ENCODE data around the gene DEPDC5.

The DEPDC5 gene

DNA sequence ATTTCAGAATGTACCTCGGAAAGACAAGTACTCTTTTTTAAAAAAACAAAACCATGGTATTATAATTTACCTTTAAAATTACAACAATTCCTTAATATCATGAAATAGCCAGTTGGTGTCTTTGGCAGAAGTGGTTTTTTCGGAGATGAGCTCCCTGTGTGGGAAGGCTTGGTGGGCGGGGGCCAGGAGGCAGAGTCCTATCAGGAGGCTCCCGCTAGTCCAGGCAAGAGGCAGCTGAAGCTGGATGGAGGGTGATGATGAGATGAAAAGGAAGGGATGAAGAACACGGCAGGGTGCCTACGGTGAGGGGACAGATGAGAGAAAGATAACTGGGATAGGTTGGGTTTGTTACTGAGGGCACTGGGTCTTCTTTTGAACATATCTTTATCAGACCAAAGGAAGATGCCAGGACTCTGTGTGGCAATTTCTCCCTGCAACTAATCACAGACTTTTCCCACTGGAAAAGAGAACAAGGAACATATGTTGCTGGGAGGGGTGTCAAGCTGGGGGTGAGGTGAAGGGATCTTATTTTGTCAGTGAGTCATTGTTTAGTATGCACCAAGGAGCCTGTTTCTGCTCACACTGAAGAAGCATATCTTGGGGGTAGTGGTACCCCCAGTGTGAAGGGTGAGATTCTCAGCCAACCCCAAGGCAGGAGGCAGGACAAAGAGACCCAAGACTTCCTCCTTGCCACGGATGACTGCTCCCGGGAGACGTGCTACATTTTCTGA, 99.0 kb downstream of the DEPDC5 start:
- no peak for DNase-seq (ENCODE audit: low read depth)

DNA sequence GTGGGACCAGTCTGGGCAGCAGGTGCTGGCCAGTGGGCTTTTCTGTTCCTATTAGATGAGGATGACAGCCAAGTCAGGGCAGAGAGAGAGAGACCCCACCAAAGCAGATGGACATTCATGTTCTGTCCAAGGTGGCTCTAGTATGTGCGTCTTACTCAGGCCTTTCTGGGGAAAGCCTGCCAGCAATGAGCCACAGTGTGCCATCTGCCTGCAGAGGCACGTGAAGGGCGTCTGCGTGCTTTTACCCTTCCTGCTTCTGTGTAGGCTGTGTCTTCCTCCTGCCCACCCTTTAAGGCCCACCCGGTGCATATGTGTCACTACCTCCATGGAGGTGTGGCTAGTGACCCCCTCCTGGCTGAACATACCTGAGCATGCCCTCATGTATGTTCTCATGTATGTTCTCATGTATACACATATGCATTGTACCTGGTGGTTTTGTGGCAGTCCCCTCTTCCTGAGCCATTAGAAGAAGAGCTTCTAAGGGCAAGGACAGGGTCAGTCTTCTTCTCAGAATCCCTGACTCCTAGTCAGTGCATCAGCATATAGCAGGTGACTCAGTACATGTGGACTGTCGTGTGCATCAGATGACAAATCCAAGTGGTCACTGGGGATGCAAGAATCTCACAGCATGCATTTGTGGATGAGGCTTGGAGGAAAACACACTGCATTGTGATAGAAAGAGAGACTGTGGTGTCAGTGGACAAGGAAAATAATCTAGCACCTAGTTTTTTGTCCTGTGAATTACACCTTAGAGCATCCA, 100.1 kb downstream of the DEPDC5 start:
- DNase-seq (ENCODE audit: low read depth): no peak

DNA sequence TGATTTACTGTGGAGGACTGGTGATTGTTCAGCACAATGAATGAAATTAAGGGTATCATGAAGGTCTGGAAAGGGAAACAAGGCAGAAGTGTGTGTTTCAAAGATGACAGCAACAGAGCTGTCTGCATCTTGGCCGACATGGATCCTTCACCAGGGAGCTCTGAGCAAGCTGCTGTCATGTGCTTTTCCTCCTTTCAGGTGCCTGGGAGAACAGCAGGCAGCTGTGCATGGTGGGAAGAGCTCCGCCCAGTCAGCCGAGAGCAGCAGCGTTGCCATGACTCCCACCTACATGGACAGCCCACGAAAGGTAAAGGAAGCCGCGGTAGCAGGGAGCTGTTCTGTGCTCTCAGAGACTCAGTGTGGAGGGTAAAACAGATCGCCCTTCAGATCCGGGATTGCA, 103.4 kb downstream of the DEPDC5 start:
- DNase-seq (ENCODE audit: low read depth): no peak

DNA sequence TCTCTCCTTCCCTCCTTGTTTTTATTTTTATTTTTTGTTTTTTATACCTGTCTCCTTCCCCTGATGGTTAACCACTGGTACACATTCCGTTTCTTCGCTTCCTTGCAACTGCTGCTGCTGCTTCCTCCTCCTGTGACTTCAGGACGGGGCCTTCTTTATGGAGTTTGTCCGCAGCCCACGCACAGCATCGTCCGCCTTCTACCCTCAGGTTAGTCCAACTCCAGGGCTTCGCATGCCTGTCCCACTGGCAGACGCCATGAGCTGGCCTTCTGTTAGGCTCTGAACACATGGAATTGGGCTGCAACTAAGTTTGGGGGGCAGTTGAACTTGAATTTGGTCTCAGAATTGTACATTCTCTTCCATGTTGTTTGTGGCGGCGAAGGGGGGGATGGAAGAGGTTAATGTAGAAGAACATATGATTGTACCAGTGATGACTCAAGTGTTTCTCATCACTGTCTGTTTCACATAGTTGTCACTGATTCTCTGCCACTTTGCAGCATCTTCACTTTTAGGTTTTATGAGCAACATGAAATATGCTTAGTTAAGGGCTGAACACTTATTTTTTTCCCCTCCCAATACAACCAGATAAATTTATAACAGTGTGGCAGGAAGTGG, 107.5 kb downstream of the DEPDC5 start:
- DNase-seq (ENCODE audit: low read depth): no peak

DNA sequence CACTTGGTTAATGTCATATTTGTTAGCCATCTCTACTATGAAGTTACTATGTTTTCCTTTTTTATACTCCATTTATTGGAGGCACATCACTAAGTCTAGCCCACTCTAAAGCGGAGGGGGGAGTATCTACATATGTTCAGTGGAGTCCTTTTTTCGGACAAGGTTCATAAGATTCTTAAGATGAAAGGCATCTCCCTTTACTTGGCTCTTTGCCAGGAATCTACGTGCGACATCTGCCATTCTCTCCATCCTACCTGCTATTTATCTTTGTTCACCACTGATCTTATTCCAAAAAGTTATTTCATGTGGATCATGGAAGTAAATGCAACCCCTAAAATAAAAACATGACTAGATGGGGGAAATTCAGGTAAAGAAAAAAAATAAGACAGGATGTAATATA, 113.1 kb downstream of the DEPDC5 start:
- no peak for DNase-seq (ENCODE audit: low read depth)

DNA sequence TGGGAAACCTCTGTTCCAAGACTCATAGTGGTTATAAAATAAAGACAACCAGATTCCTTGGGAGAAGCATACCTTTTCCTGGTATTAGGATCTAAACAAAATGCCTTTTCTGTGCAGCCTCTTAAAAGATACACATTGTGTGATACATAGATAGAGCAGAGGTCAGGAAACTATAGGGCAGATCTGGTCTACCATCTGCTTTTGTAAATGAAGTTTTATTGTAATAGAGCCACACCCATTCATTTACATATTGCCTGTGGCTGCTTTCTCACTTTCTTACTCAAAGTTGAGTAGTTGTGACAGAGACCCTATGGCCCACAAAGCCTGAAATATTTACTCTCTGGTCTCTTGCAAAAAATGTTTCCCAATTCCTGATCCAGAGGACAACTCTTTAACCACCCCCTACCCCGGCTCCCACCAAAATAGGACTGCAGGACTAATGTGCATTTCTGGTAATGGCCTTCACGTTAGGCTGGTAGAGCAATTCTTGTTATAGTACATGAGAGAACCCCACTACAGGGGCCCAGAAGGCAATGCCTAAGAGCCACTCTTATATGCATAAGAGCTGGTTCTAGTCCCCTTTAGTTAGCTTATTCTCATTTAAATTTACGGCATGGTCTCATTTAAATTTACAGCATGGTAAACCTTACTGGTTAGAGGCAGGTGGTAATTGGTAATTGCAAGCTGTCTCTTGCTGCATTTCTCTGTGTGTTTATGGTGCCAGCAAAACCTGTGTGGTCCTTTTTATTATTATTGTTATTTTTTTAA, 113.8 kb downstream of the DEPDC5 start:
- DNase-seq (ENCODE audit: low read depth): no peak

DNA sequence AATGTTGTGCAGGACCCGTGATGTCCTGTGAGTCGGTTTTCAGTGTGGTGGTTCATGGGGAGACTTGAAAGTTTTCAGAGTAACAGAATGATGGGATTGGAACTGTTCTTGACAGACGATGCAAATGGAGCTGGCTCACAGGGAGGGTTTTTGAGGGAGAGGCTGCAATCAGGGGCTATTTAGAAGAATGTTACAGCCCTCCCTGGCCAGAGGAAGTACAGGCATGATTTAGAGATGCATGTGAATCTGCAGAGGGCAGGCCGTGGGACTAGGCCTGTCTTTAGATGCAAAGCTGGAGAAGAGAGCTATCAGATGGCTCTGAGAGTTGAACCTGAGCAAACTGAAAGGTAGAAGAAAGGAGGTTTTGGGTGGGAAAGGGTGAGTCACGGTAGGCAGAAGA, 115.9 kb downstream of the DEPDC5 start:
- no peak for DNase-seq (ENCODE audit: low read depth)

DNA sequence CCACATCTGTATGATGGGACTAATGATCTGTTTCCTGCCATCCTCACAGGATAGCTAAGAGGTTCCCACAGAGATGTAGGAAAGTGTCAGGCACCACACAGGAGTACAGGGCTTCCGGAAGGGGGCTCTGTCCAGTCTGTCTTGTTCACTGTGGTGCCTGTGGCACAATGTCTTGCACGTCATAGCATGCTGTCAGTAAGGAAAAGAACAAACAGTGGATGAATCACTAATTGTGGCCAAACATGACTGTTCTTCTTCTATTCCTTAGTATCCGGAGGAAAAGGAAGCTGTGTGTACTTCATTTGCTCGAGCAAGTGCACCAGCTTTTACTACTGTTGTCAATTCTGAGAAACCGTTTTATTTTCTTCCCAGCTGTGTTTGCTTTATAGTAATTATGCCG, 117.1 kb downstream of the DEPDC5 start:
- DNase-seq (ENCODE audit: low read depth): no peak

DNA sequence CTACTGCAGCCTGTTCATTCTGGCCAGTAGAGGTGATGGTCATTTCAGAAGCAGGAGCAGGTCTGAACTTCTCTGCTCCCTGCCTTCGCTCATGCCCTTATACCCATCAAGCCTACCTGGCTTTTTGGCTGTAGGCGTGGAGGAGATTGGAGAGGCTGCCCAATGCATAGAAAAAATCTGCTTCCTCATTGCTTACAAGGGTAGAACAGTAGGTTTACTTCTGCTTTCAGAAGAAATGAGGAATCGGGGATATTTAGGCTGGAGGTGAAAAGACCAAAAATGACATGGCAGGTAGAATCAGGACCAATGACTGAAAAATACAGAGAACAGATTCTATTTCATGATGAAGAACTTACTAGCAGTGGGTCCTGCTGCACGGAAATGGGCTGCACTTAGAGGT, 117.7 kb downstream of the DEPDC5 start:
- DNase-seq (ENCODE audit: low read depth): no peak

DNA sequence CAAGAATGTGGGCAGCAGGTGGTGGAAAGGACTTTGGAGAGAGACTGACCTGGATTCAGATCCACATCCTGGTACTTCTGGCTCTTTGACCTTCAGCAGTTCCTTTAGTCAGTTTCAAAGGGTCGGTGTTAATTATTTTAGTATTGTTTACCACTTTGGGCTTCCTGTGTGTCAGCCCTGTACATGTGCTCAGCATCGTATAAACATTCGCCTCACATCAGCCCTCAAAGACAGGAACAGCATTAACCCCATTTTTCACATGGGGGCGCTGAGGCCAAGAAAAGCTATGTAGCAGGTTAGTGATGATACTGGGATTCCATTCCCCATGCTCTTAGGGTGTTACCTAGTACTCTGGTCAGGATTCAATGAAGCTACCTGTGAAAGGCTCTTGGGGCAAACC, 118.4 kb downstream of the DEPDC5 start:
- DNase-seq (ENCODE audit: low read depth): no peak

DNA sequence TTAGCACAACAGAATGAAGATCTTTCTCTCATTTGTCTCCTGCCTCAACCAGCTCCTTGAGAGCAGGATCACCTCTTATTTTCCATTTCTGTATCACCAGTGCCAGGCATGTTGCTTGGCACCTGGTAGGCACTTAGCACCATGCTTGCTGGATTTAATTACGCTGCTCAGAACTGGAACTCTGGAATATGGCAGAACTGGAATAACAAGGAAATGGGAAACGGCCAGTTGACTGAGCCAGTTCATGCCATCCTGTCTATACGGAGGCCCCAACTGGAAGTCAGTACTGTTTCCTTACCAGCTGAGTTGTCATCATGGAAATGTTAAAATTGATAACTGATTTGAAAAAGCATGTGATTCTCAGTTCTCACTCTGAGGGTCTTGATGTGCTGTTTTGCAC, 121.0 kb downstream of the DEPDC5 start:
- DNase-seq (ENCODE audit: low read depth): no peak

DNA sequence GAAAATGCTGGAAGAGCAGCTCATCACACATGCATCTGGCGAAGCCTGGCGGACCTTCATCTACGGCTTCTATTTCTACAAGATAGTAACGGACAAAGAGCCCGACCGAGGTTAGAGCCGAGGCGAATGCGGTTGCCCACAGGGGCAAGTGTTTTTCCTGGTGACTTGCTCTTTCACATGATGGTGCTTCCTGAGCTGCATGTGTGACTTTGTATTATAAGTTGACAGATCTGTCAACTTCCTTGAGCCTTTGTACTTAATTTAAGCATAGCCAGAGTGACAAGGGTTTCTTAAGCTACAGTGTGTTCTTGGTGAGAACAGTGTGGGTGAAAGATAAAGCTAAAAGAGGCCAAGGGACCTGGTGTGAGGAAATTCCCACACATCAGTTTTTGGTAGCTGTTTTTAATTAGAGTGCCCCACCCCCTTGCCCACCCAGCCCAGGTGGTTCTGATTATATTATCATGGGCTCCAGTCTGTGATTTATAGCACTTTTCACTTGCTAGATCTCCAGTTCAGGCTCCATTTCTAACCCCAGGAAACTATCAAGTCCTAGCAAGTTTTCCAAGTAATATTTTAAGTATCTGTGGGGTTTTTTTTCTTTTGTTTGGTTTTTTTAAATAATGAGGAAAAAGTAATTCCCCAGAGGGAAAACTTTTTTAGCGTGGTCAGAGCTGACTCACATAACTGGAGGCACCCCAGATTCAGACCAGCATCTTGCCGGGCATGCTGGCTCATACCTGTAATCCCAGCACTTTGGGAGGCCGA, 122.5 kb downstream of the DEPDC5 start:
- no peak for DNase-seq (ENCODE audit: low read depth)

DNA sequence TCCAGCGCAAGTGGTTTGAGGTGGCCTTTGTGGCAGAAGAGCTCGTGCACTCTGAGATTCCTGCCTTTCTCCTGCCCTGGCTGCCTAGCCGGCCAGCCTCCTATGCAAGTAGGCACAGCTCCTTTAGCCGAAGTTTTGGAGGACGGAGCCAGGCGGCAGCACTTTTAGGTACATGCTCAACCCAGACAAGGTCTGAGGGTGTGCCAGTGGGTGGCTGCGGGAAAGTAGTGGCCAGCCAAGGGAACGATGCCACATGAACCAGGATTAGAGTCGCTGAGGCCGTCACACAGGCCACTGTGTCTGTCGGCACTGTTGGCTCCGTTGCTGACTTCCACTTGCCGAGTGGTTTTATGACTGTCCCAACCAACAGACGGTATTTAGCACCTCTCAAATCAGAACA, 125.8 kb downstream of the DEPDC5 start:
- DNase-seq (ENCODE audit: low read depth): no peak

DNA sequence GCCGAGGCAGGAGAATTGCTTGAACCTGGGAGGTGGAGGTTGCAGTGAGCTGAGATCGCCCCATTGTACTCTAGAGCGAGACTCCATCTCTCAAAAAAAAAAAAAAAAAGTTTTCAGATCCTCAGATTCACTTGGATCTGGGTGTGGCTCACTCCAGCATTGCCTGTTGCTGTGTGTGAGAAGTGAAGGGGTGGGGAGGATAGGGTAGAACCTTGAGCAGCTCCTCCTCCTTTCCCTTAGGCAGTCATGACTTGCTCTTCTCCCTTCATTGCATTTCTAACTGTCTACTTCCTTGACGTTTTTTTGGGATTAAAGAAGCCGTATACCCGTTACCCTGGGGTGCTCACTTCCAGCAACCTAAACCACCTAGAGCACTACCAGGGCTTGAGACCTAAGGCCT, 127.4 kb downstream of the DEPDC5 start:
- DNase-seq (ENCODE audit: low read depth): no peak

DNA sequence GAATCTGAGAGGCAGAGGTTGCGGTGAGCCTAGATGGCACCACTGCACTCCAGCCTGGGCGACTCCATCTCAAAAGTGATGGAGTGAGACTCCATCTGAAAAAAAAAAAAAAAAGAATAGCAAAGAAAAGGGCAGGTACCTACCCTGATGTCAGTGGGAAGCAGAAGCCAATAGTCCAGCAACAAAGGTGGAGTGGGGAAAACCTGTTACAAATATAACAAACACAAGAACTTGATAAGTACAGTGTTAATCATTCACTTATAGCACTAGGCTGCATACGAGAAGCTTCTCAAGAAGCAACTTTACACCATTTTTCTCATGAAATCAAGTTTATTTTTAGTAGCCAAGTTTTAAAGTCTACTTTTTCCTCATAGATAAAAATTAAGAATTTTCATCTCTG, 128.0 kb downstream of the DEPDC5 start:
- DNase-seq (ENCODE audit: low read depth): no peak

DNA sequence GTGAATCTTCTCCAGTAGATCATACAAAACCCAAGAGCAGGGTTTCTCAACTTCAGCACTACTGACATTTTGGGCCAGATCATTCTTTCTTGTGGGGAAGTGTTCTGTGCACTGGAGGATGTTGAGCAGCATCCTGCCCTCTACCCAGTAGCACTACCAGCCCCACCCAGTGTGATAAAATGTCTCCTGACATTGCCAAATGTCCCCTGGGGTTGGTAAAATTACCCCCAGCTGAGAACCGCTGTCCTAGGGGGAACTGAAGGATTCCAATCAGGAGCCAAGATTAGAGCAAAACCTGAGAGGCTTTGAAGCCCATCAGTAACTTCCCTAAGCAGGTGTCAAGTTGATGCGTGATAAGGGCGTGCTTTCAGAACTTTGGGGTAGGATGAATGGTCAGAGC, 129.2 kb downstream of the DEPDC5 start:
- DNase-seq (ENCODE audit: low read depth): no peak

DNA sequence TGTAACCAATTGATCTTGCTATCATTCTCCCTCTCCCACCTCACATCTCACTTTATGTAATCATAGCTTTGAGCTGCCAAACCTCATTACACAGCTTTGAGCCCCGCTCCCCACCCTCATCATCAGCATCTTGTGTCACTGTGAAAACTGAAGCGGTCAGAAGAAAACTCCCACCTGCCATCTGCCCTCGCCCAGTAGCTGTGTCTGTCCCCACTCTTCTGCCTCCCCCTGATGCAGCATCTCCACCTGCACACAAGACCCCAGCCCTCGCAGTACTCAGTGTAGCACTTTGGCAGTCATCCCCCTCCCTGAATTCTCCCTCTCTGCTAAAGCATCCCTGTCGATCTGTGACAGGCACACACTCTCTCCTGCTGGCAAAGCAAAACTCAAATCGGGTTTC, 130.2 kb downstream of the DEPDC5 start:
- no peak for DNase-seq (ENCODE audit: low read depth)

DNA sequence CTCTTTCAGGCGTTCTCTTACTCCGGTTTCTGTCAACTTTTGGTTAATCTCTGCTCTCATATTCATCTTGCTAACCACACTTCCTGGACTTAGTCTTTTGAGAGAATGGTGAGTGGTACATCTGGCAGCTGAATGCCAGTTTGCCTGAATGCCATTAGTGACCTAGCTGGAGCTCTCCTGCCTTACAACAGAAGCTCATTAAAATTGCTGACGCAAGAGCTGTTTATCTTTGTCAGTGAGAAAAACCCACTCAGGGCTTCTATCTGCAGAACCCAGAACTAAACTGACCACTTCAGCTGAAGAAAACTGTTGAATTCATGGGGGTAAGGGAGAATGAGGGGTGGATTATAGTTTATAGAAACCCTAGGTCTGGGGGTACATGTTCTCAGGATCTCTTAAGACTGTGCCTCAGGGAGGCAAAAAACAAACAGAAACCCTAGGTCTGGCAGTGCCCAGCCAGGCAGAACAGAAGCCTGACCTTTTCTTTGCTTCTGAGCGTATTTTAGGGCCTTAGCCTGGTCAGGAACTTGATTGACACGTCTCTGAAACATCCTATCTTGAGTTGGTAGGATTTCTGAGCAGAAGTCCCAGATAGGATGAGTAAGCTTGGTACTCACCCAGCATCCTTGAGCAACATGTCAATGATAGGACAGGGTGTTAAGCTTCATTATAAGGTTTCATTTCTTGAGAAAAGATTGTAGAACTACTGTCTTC, 137.7 kb downstream of the DEPDC5 start:
- no peak for DNase-seq (ENCODE audit: low read depth)

DNA sequence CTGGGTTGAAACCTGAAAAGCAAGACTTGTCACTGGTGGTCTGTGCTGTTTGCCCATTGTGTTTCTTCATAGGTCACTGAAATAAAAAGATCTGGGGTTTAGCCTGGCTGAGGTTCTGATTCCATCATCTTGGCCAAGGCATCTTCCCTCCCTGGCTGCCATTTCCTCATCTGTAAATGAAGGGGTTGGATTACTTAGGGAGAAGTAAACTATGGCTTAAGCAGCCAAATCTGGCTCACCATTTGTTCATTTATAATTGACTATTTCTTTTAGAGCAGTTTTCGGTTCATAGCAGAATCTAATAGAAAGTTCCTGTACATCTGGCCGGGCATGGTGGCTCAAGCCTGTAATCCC, 138.2 kb downstream of the DEPDC5 start:
- no peak for DNase-seq (ENCODE audit: low read depth)

DNA sequence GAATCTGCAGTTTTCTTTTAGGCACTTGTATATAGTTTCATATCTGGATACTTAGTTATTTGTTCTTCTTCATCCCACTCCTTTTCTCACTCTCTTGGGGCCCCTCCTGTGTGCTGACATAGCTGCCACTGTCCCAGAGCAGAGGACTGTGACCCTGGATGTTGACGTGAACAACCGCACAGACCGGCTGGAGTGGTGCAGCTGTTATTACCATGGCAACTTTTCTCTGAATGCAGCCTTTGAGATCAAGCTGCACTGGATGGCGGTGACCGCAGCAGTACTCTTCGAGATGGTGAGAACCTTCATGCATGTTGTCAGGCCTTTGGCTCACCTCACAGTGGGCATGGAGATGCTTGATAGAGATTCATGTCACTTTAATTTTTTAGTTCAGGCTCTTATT, 139.6 kb downstream of the DEPDC5 start:
- DNase-seq (ENCODE audit: low read depth): no peak

DNA sequence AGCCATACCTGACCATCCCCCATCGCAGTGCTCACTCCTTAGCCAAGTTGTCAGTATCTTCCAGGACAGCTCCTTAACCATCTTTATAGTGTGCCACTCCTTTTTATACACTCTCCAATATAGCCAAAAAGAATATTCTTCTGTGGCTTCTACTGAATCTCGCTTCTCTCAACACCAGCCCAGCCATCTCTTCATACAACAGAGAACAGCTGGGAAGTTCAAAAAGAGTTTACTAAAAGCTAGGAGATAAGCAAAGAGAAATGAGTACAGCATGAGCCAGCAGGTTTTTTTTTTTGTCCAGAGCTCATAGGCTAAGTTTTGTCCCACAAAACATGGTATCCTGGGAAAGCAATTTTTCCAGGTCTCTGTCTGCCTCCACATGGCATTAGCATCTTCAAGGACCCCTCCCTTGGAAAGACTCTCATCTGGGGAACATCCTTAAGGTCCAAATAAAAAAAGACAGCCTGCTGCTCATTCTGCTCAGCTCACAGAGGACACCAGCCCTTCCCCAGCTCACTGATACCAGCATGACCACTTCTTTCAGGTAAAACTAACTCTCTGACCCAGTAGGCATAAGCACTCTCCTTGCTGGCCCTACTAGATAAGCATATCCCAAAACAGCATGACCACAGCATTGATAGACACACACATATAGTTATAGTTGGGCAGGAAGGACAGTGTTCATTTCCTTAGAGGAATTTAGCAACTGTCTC, 141.7 kb downstream of the DEPDC5 start:
- no peak for DNase-seq (ENCODE audit: low read depth)
